IMR-90 (cell line): ENCODE measurements around the gene LMLN. TPM values are rescaled to one million over a fixed set of nuclear protein-coding genes. Genes with fewer than 3 reads are reported as not detected.

Experiments used
- ATAC-seq: fragments of 200-7000 bp; cut with Tn5 transposase; 2 replicates; pipeline ENCODE4 v1.9.1; 2020; ENCODE audit warnings: low read depth, mild to moderate bottlenecking, moderate library complexity
- BruUV-seq: library from RNA; stranded (reverse); fragments of 400-500 nt; replicated peaks from 2 replicates; lab custom pipeline; 2021; lab: Mats Ljungman, UMichigan
- CTCF ChIA-PET: fragments of 300-600 bp; formaldehyde crosslinking; extraction: SDS; loops from one replicate; lab custom pipeline; 2021; ENCODE audit warnings: antibody characterized with exemption; lab: Yijun Ruan, JAX
- POLR2A ChIA-PET: fragments of 300-600 bp; sonication (Branson Sonifier 250); formaldehyde crosslinking; loops from one replicate; lab custom pipeline; 2022; ENCODE audit warnings: antibody characterized with exemption; ENCODE audit not compliant: unreplicated experiment; lab: Charles Lee
- DNase-seq: peaks from one replicate; pipeline ENCODE4 v3.0.0; 2013
- H2AFZ ChIP-seq: replicated peaks from 2 replicates; pipeline ENCODE3; 2013; ENCODE audit warnings: low read length, mild to moderate bottlenecking; ENCODE audit not compliant: poor library complexity
- H2AK5ac ChIP-seq: 2 replicates; pipeline ENCODE4 v1.6.1; 2013; ENCODE audit warnings: low read depth, low read length, inconsistent platforms
- H2AK9ac ChIP-seq: replicated peaks from 2 replicates; pipeline ENCODE3; 2013; ENCODE audit warnings: mild to moderate bottlenecking, low read depth, low read length, moderate library complexity; ENCODE audit not compliant: poor library complexity
- H2BK120ac ChIP-seq: 2 replicates; pipeline ENCODE4 v1.6.1; 2013; ENCODE audit warnings: low read depth, low read length, inconsistent platforms
- H2BK15ac ChIP-seq: 3 replicates; pipeline ENCODE4 v1.6.1; 2013; ENCODE audit warnings: low read depth, low read length, inconsistent platforms
- H2BK20ac ChIP-seq: 2 replicates; pipeline ENCODE4 v1.6.1; 2013; ENCODE audit warnings: low read depth, mild to moderate bottlenecking, inconsistent platforms, low read length, moderate library complexity
- H2BK5ac ChIP-seq: 2 replicates; pipeline ENCODE4 v1.6.1; 2013; ENCODE audit warnings: mild to moderate bottlenecking, low read depth, low read length, inconsistent platforms; ENCODE audit not compliant: poor library complexity, severe bottlenecking
- H3K14ac ChIP-seq: replicated peaks from 2 replicates; pipeline ENCODE4 v1.6.1; 2013; ENCODE audit warnings: low read depth, low read length, inconsistent platforms
- H3K18ac ChIP-seq: 2 replicates; pipeline ENCODE4 v1.6.1; 2013; ENCODE audit warnings: low read depth, low read length, control low read depth
- H3K23ac ChIP-seq: 2 replicates; pipeline ENCODE4 v1.6.1; 2013; ENCODE audit warnings: low read depth, low read length, inconsistent platforms
- H3K27ac ChIP-seq: 2 replicates; pipeline ENCODE4 v1.5.1; 2013; ENCODE audit warnings: mild to moderate bottlenecking, control low read depth, low read length; ENCODE audit not compliant: insufficient read depth
- H3K27me3 ChIP-seq: 2 replicates; pipeline ENCODE4 v1.6.1; 2013; ENCODE audit warnings: low read length; ENCODE audit not compliant: control insufficient read depth, insufficient read depth
- H3K36me3 ChIP-seq: 2 replicates; pipeline ENCODE4 v1.6.1; 2013; ENCODE audit warnings: low read length, mixed read lengths; ENCODE audit not compliant: control insufficient read depth, insufficient read depth
- H3K4ac ChIP-seq: 2 replicates; pipeline ENCODE4 v1.6.1; 2013; ENCODE audit warnings: low read depth, low read length, inconsistent platforms
- H3K4me1 ChIP-seq: 2 replicates; pipeline ENCODE4 v1.6.1; 2013; ENCODE audit warnings: low read length, mixed read lengths; ENCODE audit not compliant: control insufficient read depth, insufficient read depth
- H3K4me2 ChIP-seq: 2 replicates; pipeline ENCODE4 v1.6.1; 2013; ENCODE audit warnings: low read depth, mild to moderate bottlenecking, control low read depth, low read length, moderate library complexity
- H3K4me3 ChIP-seq: 2 replicates; pipeline ENCODE4 v1.5.1; 2013; ENCODE audit warnings: low read depth, mild to moderate bottlenecking, control low read depth, low read length, moderate library complexity; ENCODE audit not compliant: insufficient read depth
- H3K56ac ChIP-seq: 2 replicates; pipeline ENCODE4 v1.6.1; 2013; ENCODE audit warnings: low read length, inconsistent platforms; ENCODE audit not compliant: insufficient read depth; ENCODE audit errors: extremely low read depth
- H3K79me1 ChIP-seq, 2 experiments: 2 replicates each; pipeline ENCODE4 v1.6.1; 2013; ENCODE audit warnings: low read length in 2 of 2, inconsistent platforms in 1 of 2, low read depth in 1 of 2
- H3K9ac ChIP-seq: 2 replicates; pipeline ENCODE4 v1.6.1; 2013; ENCODE audit warnings: low read depth, low read length, control low read depth
- H3K9me1 ChIP-seq: 2 replicates; pipeline ENCODE4 v1.6.1; 2013; ENCODE audit warnings: low read length, inconsistent platforms; ENCODE audit not compliant: insufficient read depth
- H3K9me3 ChIP-seq: 2 replicates; pipeline ENCODE4 v1.6.1; 2013; ENCODE audit warnings: low read length; ENCODE audit not compliant: control insufficient read depth, insufficient read depth
- H4K20me1 ChIP-seq: 2 replicates; pipeline ENCODE4 v1.6.1; 2013; ENCODE audit warnings: low read length, inconsistent platforms; ENCODE audit not compliant: insufficient read depth
- H4K5ac ChIP-seq: 2 replicates; pipeline ENCODE4 v1.6.1; 2013; ENCODE audit warnings: mild to moderate bottlenecking, low read depth, low read length, control low read depth
- H4K8ac ChIP-seq, 2 experiments: 2 replicates each; pipeline ENCODE4 v1.6.1; 2013; ENCODE audit warnings: low read depth in 2 of 2, low read length in 2 of 2, control low read depth in 1 of 2, inconsistent platforms in 1 of 2
- H4K91ac ChIP-seq: 2 replicates; pipeline ENCODE4 v1.6.1; 2013; ENCODE audit warnings: low read depth, low read length, inconsistent platforms; ENCODE audit not compliant: insufficient read depth
- BHLHE40 ChIP-seq: fragments of 150-350 bp; IDR thresholded peaks from 2 replicates; pipeline ENCODE4 v1.6.1; 2016; ENCODE audit warnings: mild to moderate bottlenecking, low read depth, low read length
- CEBPB ChIP-seq: IDR thresholded peaks from 2 replicates; pipeline ENCODE4 v1.6.1; 2012; ENCODE audit warnings: low read depth, low read length, improper control_type of control experiment
- CHD1 ChIP-seq: IDR thresholded peaks from 2 replicates; pipeline ENCODE4 v1.6.1; 2012; ENCODE audit warnings: low read depth, low read length, improper control_type of control experiment
- CTCF ChIP-seq: conservative IDR thresholded peaks from 2 replicates; pipeline ENCODE4 v1.5.1; 2012; ENCODE audit warnings: mild to moderate bottlenecking, low read depth, low read length, improper control_type of control experiment
- ELK1 ChIP-seq: fragments of 150-350 bp; IDR thresholded peaks from 2 replicates; pipeline ENCODE4 v1.6.1; 2016; ENCODE audit warnings: low read depth, mild to moderate bottlenecking, low read length, moderate library complexity, borderline replicate concordance
- FOS ChIP-seq: fragments of 150-350 bp; IDR thresholded peaks from 2 replicates; pipeline ENCODE4 v1.6.1; 2016; ENCODE audit warnings: low read depth, low read length
- MAFK ChIP-seq: IDR thresholded peaks from 2 replicates; pipeline ENCODE4 v1.6.1; 2012; ENCODE audit warnings: low read depth, low read length, improper control_type of control experiment
- MAZ ChIP-seq: IDR thresholded peaks from 2 replicates; pipeline ENCODE4 v1.6.1; 2012; ENCODE audit warnings: low read depth, mild to moderate bottlenecking, low read length, improper control_type of control experiment, moderate library complexity, borderline replicate concordance
- MXI1 ChIP-seq: IDR thresholded peaks from 2 replicates; pipeline ENCODE4 v1.6.1; 2012; ENCODE audit warnings: low read depth, mild to moderate bottlenecking, low read length, moderate library complexity, borderline replicate concordance
- NFE2L2 ChIP-seq: fragments of 150-350 bp; IDR thresholded peaks from 2 replicates; pipeline ENCODE4 v1.6.1; 2016; ENCODE audit warnings: low read depth, mild to moderate bottlenecking, low read length
- POLR2A ChIP-seq: IDR thresholded peaks from 2 replicates; pipeline ENCODE4 v1.6.1; 2012; ENCODE audit warnings: mild to moderate bottlenecking, low read depth, low read length
- RAD21 ChIP-seq: IDR thresholded peaks from 2 replicates; pipeline ENCODE4 v1.6.1; 2012; ENCODE audit warnings: low read length, improper control_type of control experiment
- RCOR1 ChIP-seq: IDR thresholded peaks from 2 replicates; pipeline ENCODE4 v1.6.1; 2012; ENCODE audit warnings: mild to moderate bottlenecking, low read length, improper control_type of control experiment; ENCODE audit not compliant: insufficient replicate concordance
- RFX5 ChIP-seq: IDR thresholded peaks from 2 replicates; pipeline ENCODE4 v1.8.0; 2012; ENCODE audit warnings: low read depth, mild to moderate bottlenecking, low read length, moderate library complexity
- SMC3 ChIP-seq: fragments of 150-350 bp; IDR thresholded peaks from 2 replicates; pipeline ENCODE4 v1.6.1; 2016; ENCODE audit warnings: low read depth, mild to moderate bottlenecking, antibody characterized with exemption, low read length, moderate library complexity
- USF2 ChIP-seq: fragments of 150-350 bp; IDR thresholded peaks from 2 replicates; pipeline ENCODE4 v1.6.1; 2017; ENCODE audit warnings: mild to moderate bottlenecking, antibody characterized with exemption, low read length, low read depth
- WGBS, 2 experiments: methylation state at CpG; one replicate each; pipeline versions ENCODE4 v1.1.5 to v1.1.7; 2013; ENCODE audit warnings: missing lambda C conversion rate in 2 of 2; ENCODE audit not compliant: insufficient read length in 1 of 2; ENCODE audit errors: extremely low coverage in 2 of 2; 5-methylcytosine and 5-hydroxymethylcytosine counted together
- dilution Hi-C: fragments of 300-500 bp; cut with HindIII; formaldehyde crosslinking; loops from one replicate; pipeline ENCODE4 v1.14.3; 2018; ENCODE audit warnings: low sequenced_read_pairs; ENCODE audit not compliant: unreplicated experiment
- in situ Hi-C: fragments of 300-500 bp; cut with MboI; formaldehyde crosslinking; loops from 3 replicates; pipeline ENCODE4 v1.14.3; 2019; ENCODE audit warnings: low sequenced_read_pairs, inconsistent platforms, mixed read lengths
- intact Hi-C: fragments of 100-400 bp; cut with micrococcal nuclease; formaldehyde crosslinking; loops from 2 replicates; pipeline ENCODE4 v1.10.0; 2022
- polyA plus RNA-seq, 3 experiments: library from polyadenylated mRNA; depleted of rRNA; stranded (reverse); fragments of >200 nt; gene quantifications; 2 replicates each; pipeline ENCODE4 v1.2.3, GENCODE V29; 2012; ENCODE audit warnings: low replicate concordance in 1 of 3
- total RNA-seq: library from RNA; depleted of rRNA; stranded (reverse); fragments of >200 nt; gene quantifications from 2 replicates; pipeline ENCODE4 v1.2.3, GENCODE V29; 2012

The LMLN gene
- total and polyA plus RNA-seq, 2 of the 4 experiments (the other 2 are of a cell fraction), result 3.3 to 3.9 TPM

- H2AK5ac ChIP-seq, result no peak overlapping the region
- no peak overlapping the region for H3K14ac ChIP-seq
- no peak overlapping the region for H3K18ac ChIP-seq
- no peak overlapping the region for H2AFZ ChIP-seq
- H4K20me1 ChIP-seq, result no peaks in the 10 kb centered on the region
- H3K79me1 ChIP-seq, result no peaks in the 10 kb centered on the region
- H3K4me3 ChIP-seq, result no peak overlapping the region
- no TSS peak for BruUV-seq
- no peak overlapping the region for H3K9ac ChIP-seq
- no peak overlapping the region for H3K23ac ChIP-seq
- H3K56ac ChIP-seq, result no peak overlapping the region
- H3K4ac ChIP-seq, result no peak overlapping the region
- H2BK15ac ChIP-seq, result no peak overlapping the region
- dilution Hi-C loops, result no loop called here
- H4K91ac ChIP-seq, result no peak overlapping the region
- H2BK120ac ChIP-seq, result no peak overlapping the region
- H3K9me1 ChIP-seq, result 0 out of 2 replicates have a peak, but pooled peaks cover 2% of the 10 kb centered on the region
- H4K8ac ChIP-seq, result no peak overlapping the region
- POLR2A ChIA-PET, result no interaction called here
- CTCF ChIA-PET, result no interaction called here
- in situ Hi-C loops, result no loop called here
- H3K27me3 ChIP-seq, result no peaks in the 10 kb centered on the region
- no peak overlapping the region for H4K5ac ChIP-seq
- H3K4me2 ChIP-seq, result no peak overlapping the region
- TF ChIP-seq BHLHE40, result no peak
- no peak for TF ChIP-seq NFE2L2
- TF ChIP-seq MAZ, result no peak
- TF ChIP-seq CEBPB, result no peak
- no peak for TF ChIP-seq RCOR1
- no peak for TF ChIP-seq POLR2A
- no peak for TF ChIP-seq MAFK
- TF ChIP-seq MXI1, result no peak
- no peak for TF ChIP-seq CHD1
- TF ChIP-seq FOS, result no peak
- TF ChIP-seq CTCF, result no peak
- TF ChIP-seq USF2, result no peak
- no peak for TF ChIP-seq RFX5
- TF ChIP-seq ELK1, result no peak
- no peak for TF ChIP-seq SMC3
- no peak for TF ChIP-seq RAD21
- H3K4me1 ChIP-seq, result peaks cover 5% of the 10 kb centered on the region; the same call in 1 of the 2 replicates
- intact Hi-C loops, result no loop called here
- H3K27ac ChIP-seq, result no peak overlapping the region
- H2BK20ac ChIP-seq, result no peak overlapping the region
- WGBS, 2 experiments, result no CpG with 5 or more reads among the region's 8 CpGs
- no peak overlapping the region for H2BK5ac ChIP-seq
- no peaks in the 10 kb centered on the region for H3K9me3 ChIP-seq
- H3K36me3 ChIP-seq, result peaks cover 2% of the 10 kb centered on the region; the same call in 1 of the 2 replicates
- ATAC-seq, result no peak
- DNase-seq, result no peak
- no peak overlapping the region for H2AK9ac ChIP-seq
Measured at GRCh38 chr3:198030125-198030524, 70.1 kb downstream of the LMLN start.
